Endothelial cell of hepatic sinusoid (primary cell): Measurements from ENCODE around the gene ZNRF3.

Experiments used
- in situ Hi-C: cut with HindIII; loops from 2 replicates; pipeline ENCODE4 v1.10.0; 2017; ENCODE audit warnings: low sequenced_read_pairs

ZNRF3 gene

GRCh38 chr22:28925916-28926315 is 42.5 kb downstream of the ZNRF3 start:
- in situ Hi-C loops, result no loop called here

GRCh38 chr22:28927630-28928029 is 44.3 kb downstream of the ZNRF3 start:
- in situ Hi-C loops, result no loop called here

- in situ Hi-C loops, result no loop called here
These were observed 45.8 kb downstream of the ZNRF3 start for GRCh38 chr22:28929197-28929596.

- in situ Hi-C loops, result no loop called here
These were observed 47.1 kb downstream of the ZNRF3 start for GRCh38 chr22:28930357-28931007.

- in situ Hi-C loops, result no loop called here
These were observed 48.6 kb downstream of the ZNRF3 start for GRCh38 chr22:28931844-28932567.

- in situ Hi-C loops, result no loop called here
These were observed 49.9 kb downstream of the ZNRF3 start for GRCh38 chr22:28933321-28933720.

- in situ Hi-C loops, result no loop called here
These were observed 50.7 kb downstream of the ZNRF3 start for GRCh38 chr22:28934026-28934425.

GRCh38 chr22:28935140-28935539 is 51.8 kb downstream of the ZNRF3 start:
- in situ Hi-C loops, result no loop called here

GRCh38 chr22:28935713-28936112 is 52.3 kb downstream of the ZNRF3 start:
- in situ Hi-C loops, result no loop called here

GRCh38 chr22:28936200-28936599 is 52.8 kb downstream of the ZNRF3 start:
- in situ Hi-C loops, result no loop called here

GRCh38 chr22:28937206-28938025 is 54.0 kb downstream of the ZNRF3 start:
- in situ Hi-C loops, result no loop called here

- in situ Hi-C loops, result no loop called here
These were observed 55.0 kb downstream of the ZNRF3 start for GRCh38 chr22:28938286-28938833.

- in situ Hi-C loops, result no loop called here
These were observed 56.0 kb downstream of the ZNRF3 start for GRCh38 chr22:28939394-28939793.

GRCh38 chr22:28939932-28940331 is 56.6 kb downstream of the ZNRF3 start:
- in situ Hi-C loops, result no loop called here

GRCh38 chr22:28940441-28940840 is 57.1 kb downstream of the ZNRF3 start:
- in situ Hi-C loops, result no loop called here

- in situ Hi-C loops, result no loop called here
These were observed 59.0 kb downstream of the ZNRF3 start for GRCh38 chr22:28942333-28942732.

- in situ Hi-C loops, result no loop called here
These were observed 59.6 kb downstream of the ZNRF3 start for GRCh38 chr22:28942801-28943500.

- in situ Hi-C loops, result no loop called here
These were observed 60.1 kb downstream of the ZNRF3 start for GRCh38 chr22:28943501-28943879.

GRCh38 chr22:28947125-28947524 is 63.8 kb downstream of the ZNRF3 start:
- in situ Hi-C loops, result no loop called here

- in situ Hi-C loops, result no loop called here
These were observed 65.1 kb downstream of the ZNRF3 start for GRCh38 chr22:28948424-28948823.
